ENCODE data around the gene APCDD1. TPM values are rescaled to one million over a fixed set of nuclear protein-coding genes. Genes with fewer than 3 reads are reported as not detected.
A peak's percentile ranks its signal among the peaks of the same experiment; 100 is the strongest.

The APCDD1 gene
- total and polyA plus RNA-seq, 2 of the 13 experiments (the other 11 are each of a cell fraction or from before 2014, with no cell fraction given) = 2.1 to 8.6 TPM

- TF ChIP-seq ZBTB43 (CRISPR knock-in tag; conservative IDR thresholded peaks at IDR 0.05) (0 out of 2 replicates have a peak, but pooled peaks have one; percentile 20), ARID3A (IDR thresholded peaks at IDR 0.05; ENCODE audit: low read depth, low read length) (no peak), ZNF550 (CRISPR knock-in tag; IDR thresholded peaks at IDR 0.05; ENCODE audit: borderline replicate concordance) (no peak), ZNF580 (CRISPR knock-in tag; IDR thresholded peaks at IDR 0.05; ENCODE audit: borderline replicate concordance, low read depth) (peak; percentile 62; the same call in 1 of the 2 replicates), GABPA (IDR thresholded peaks at IDR 0.05; ENCODE audit: low read depth, low read length) (peak; percentile 59), GABPA (CRISPR knock-in tag; IDR thresholded peaks at IDR 0.05; ENCODE audit: low read depth) (peak; percentile 87), ZNF430 (CRISPR knock-in tag; IDR thresholded peaks at IDR 0.05) (no peak), PREB (CRISPR knock-in tag; IDR thresholded peaks at IDR 0.05) (no peak), SALL1 (CRISPR knock-in tag; IDR thresholded peaks at IDR 0.05) (peak; percentile 77), MAX (IDR thresholded peaks at IDR 0.05) (peak; percentile 77), ELF3 (CRISPR knock-in tag; IDR thresholded peaks at IDR 0.05) (peak; percentile 98), SAP130 (CRISPR knock-in tag; IDR thresholded peaks at IDR 0.05; ENCODE audit: low read depth) (peak; percentile 89), AHR (CRISPR knock-in tag; IDR thresholded peaks at IDR 0.05) (peak; percentile 55; the same call in 1 of the 2 replicates), POLR2AphosphoS5 (IDR thresholded peaks at IDR 0.05; ENCODE audit: low read depth, low read length) (peak; percentile 79), HHEX (CRISPR knock-in tag; IDR thresholded peaks at IDR 0.05) (no peak), ZNF230 (CRISPR knock-in tag; IDR thresholded peaks at IDR 0.05) (0 out of 2 replicates have a peak, but pooled peaks have one; percentile 17), LCORL (IDR thresholded peaks at IDR 0.05) (no peak), LCORL (CRISPR knock-in tag; IDR thresholded peaks at IDR 0.05) (peak; percentile 20), MZF1 (CRISPR knock-in tag; IDR thresholded peaks at IDR 0.05; ENCODE audit: borderline replicate concordance) (no peak), ZNF547 (CRISPR knock-in tag; IDR thresholded peaks at IDR 0.05) (no peak), HIVEP1 (CRISPR knock-in tag; IDR thresholded peaks at IDR 0.05) (0 out of 2 replicates have a peak, but pooled peaks have one; percentile 30), BHLHE40 (IDR thresholded peaks at IDR 0.05; ENCODE audit: low read length) (0 out of 2 replicates have a peak, but pooled peaks have one; percentile 42), ZNF572 (CRISPR knock-in tag; IDR thresholded peaks at IDR 0.05) (no peak)
- TF ChIP-seq, protein P1, sequence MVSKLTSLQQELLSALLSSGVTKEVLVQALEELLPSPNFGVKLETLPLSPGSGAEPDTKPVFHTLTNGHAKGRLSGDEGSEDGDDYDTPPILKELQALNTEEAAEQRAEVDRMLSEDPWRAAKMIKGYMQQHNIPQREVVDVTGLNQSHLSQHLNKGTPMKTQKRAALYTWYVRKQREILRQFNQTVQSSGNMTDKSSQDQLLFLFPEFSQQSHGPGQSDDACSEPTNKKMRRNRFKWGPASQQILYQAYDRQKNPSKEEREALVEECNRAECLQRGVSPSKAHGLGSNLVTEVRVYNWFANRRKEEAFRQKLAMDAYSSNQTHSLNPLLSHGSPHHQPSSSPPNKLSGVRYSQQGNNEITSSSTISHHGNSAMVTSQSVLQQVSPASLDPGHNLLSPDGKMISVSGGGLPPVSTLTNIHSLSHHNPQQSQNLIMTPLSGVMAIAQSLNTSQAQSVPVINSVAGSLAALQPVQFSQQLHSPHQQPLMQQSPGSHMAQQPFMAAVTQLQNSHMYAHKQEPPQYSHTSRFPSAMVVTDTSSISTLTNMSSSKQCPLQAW (CRISPR knock-in tag; IDR thresholded peaks at IDR 0.05) = peak; percentile 29; the same call in 1 of the 2 replicates
These were observed 71.5 kb downstream of the APCDD1 start, which contains the start of gene NAPG (continued) for GRCh38 chr18:10525697-10526560.

Data from HepG2 (cell line).